GM23338 (cell line): Measurements from ENCODE around the gene STX8. TPM values are rescaled to one million over a fixed set of nuclear protein-coding genes. Genes with fewer than 3 reads are reported as not detected.

Experiments used
- ATAC-seq: fragments of 200-7000 bp; cut with Tn5 transposase; 3 replicates; pipeline ENCODE4 v1.9.1; 2020
- DNase-seq: peaks from one replicate; pipeline ENCODE4 v3.0.0-alpha.2; 2015; ENCODE audit warnings: low spot score
- H2AFZ ChIP-seq: fragments of 200-600 bp; sonication (generic); 2 replicates; pipeline ENCODE4 v1.8.0; 2016; ENCODE audit warnings: antibody characterized with exemption, mild to moderate bottlenecking, moderate library complexity
- H3F3A ChIP-seq: fragments of 200-600 bp; sonication (generic); replicated peaks from 2 replicates; pipeline ENCODE4 v1.8.0; 2017; ENCODE audit warnings: antibody characterized with exemption, mixed run types, low read depth
- H3K27ac ChIP-seq: fragments of 200-600 bp; sonication (generic); 2 replicates; pipeline ENCODE4 v1.6.1; 2016; ENCODE audit warnings: low read depth
- H3K27me3 ChIP-seq: fragments of 200-600 bp; sonication (generic); 2 replicates; pipeline ENCODE4 v1.8.0; 2016; ENCODE audit warnings: mild to moderate bottlenecking, mixed run types, moderate library complexity; ENCODE audit not compliant: insufficient read depth
- H3K36me3 ChIP-seq: fragments of 200-600 bp; sonication (generic); 2 replicates; pipeline ENCODE4 v1.8.0; 2016; ENCODE audit warnings: mild to moderate bottlenecking; ENCODE audit not compliant: insufficient read depth
- H3K4me1 ChIP-seq: fragments of 200-600 bp; sonication (generic); 2 replicates; pipeline ENCODE4 v1.8.0; 2016; ENCODE audit warnings: mild to moderate bottlenecking, moderate library complexity; ENCODE audit not compliant: insufficient read depth
- H3K4me2 ChIP-seq: fragments of 200-600 bp; sonication (generic); 2 replicates; pipeline ENCODE4 v1.7.1; 2017; ENCODE audit warnings: mixed run types
- H3K4me3 ChIP-seq: fragments of 200-600 bp; sonication (generic); 2 replicates; pipeline ENCODE4 v1.6.1; 2016; ENCODE audit warnings: mixed run types
- H3K79me2 ChIP-seq: fragments of 200-600 bp; sonication (generic); replicated peaks from 2 replicates; pipeline ENCODE4 v1.8.0; 2017; ENCODE audit warnings: mild to moderate bottlenecking; ENCODE audit not compliant: insufficient read depth
- H3K9me2 ChIP-seq: fragments of 200-600 bp; sonication (generic); 2 replicates; pipeline ENCODE4 v1.8.0; 2017; ENCODE audit not compliant: insufficient read depth
- H4K20me1 ChIP-seq: fragments of 200-600 bp; sonication (generic); replicated peaks from 2 replicates; pipeline ENCODE4 v1.8.0; 2017; ENCODE audit warnings: mild to moderate bottlenecking; ENCODE audit not compliant: insufficient read depth
- H3K27ac Mint-ChIP-seq: 2 replicates; pipeline ENCODE4 v1.8.0; 2020; ENCODE audit warnings: inconsistent platforms, mild to moderate bottlenecking, moderate library complexity, mixed read lengths
- H3K27me3 Mint-ChIP-seq: 3 replicates; pipeline ENCODE4 v1.8.0; 2022; ENCODE audit warnings: low read depth, mild to moderate bottlenecking, moderate library complexity, mixed read lengths, inconsistent platforms; ENCODE audit not compliant: insufficient read depth, poor library complexity
- H3K36me3 Mint-ChIP-seq: 3 replicates; pipeline ENCODE4 v1.8.0; 2021; ENCODE audit warnings: low read depth, mild to moderate bottlenecking, inconsistent platforms, moderate library complexity, mixed read lengths
- H3K4me1 Mint-ChIP-seq: 3 replicates; pipeline ENCODE4 v1.8.0; 2020; ENCODE audit warnings: mild to moderate bottlenecking, inconsistent platforms, mixed read lengths
- H3K4me3 Mint-ChIP-seq: 3 replicates; pipeline ENCODE4 v1.8.0; 2021; ENCODE audit warnings: moderate library complexity, mild to moderate bottlenecking, inconsistent platforms, mixed read lengths
- H3K9me3 Mint-ChIP-seq: 3 replicates; pipeline ENCODE4 v1.8.0; 2020; ENCODE audit warnings: moderate library complexity, mild to moderate bottlenecking, inconsistent platforms, mixed read lengths
- CREB1 ChIP-seq: fragments of 250-450 bp; sonication (Bioruptor Pico); IDR thresholded peaks from 2 replicates; pipeline ENCODE4 v1.5.0; 2020; ENCODE audit warnings: low read depth, mild to moderate bottlenecking, moderate library complexity
- CTCF ChIP-seq, 2 experiments: fragments of 200-600 bp in 1 of 2; sonication (generic) in 1 of 2; conservative IDR thresholded peaks; 2 replicates each; pipeline versions ENCODE4 v1.5.1 to v1.6.1; 2016 to 2017; ENCODE audit warnings: antibody characterized with exemption in 2 of 2, low read depth in 2 of 2, mild to moderate bottlenecking in 2 of 2, moderate library complexity in 1 of 2
- ETS1 ChIP-seq: IDR thresholded peaks from 2 replicates; pipeline ENCODE4 v1.6.1; 2016; ENCODE audit warnings: antibody characterized with exemption
- EZH2 ChIP-seq: fragments of 200-600 bp; sonication (generic); IDR thresholded peaks from one replicate; pipeline ENCODE4 v1.8.0; 2017; ENCODE audit warnings: antibody characterized with exemption, mild to moderate bottlenecking, low read depth; ENCODE audit not compliant: unreplicated experiment
- EZH2phosphoT487 ChIP-seq: fragments of 200-600 bp; sonication (generic); IDR thresholded peaks from one replicate; pipeline ENCODE4 v1.8.1; 2018; ENCODE audit warnings: antibody characterized with exemption; ENCODE audit not compliant: unreplicated experiment
- JUNB ChIP-seq: IDR thresholded peaks from one replicate; pipeline ENCODE4 v1.6.1; 2016; ENCODE audit warnings: antibody characterized with exemption; ENCODE audit not compliant: unreplicated experiment
- NANOG ChIP-seq: IDR thresholded peaks from 2 replicates; pipeline ENCODE4 v1.6.1; 2016; ENCODE audit warnings: antibody characterized with exemption, borderline replicate concordance
- POLR2AphosphoS5 ChIP-seq: IDR thresholded peaks from 2 replicates; pipeline ENCODE4 v1.6.1; 2016; ENCODE audit warnings: antibody characterized with exemption, low read depth
- REST ChIP-seq: IDR thresholded peaks from one replicate; pipeline ENCODE4 v1.6.1; 2018; ENCODE audit warnings: antibody characterized with exemption; ENCODE audit not compliant: unreplicated experiment
- STAT1 ChIP-seq: IDR thresholded peaks from one replicate; pipeline ENCODE4 v1.6.1; 2016; ENCODE audit warnings: antibody characterized with exemption; ENCODE audit not compliant: unreplicated experiment
- ZNF114 ChIP-seq: fragments of 250-450 bp; sonication (Bioruptor Pico); IDR thresholded peaks from 2 replicates; pipeline ENCODE4 v1.5.0; 2020; ENCODE audit warnings: mild to moderate bottlenecking, moderate library complexity
- ZNF331 ChIP-seq: fragments of 250-450 bp; sonication (Bioruptor Pico); IDR thresholded peaks from 2 replicates; pipeline ENCODE4 v1.5.0; 2020; ENCODE audit warnings: low read depth, mild to moderate bottlenecking, moderate library complexity
- ZNF462 ChIP-seq: fragments of 250-450 bp; sonication (Bioruptor Pico); IDR thresholded peaks from 2 replicates; pipeline ENCODE4 v1.5.0; 2020; ENCODE audit warnings: mild to moderate bottlenecking, moderate library complexity
- polyA plus RNA-seq: library from polyadenylated mRNA; unstranded; fragments of >200 nt; fragmentation: Nextera tagmentation; extraction: Ambion mirVana; gene quantifications from 2 replicates; pipeline ENCODE4 v1.2.1, GENCODE V29; 2016
- total RNA-seq: library from RNA; depleted of rRNA; stranded (reverse); fragments of >200 nt; shearing (Covaris generic); gene quantifications from 2 replicates; pipeline ENCODE4 v1.2.3, GENCODE V29; 2014

Gene STX8
- total and polyA plus RNA-seq, 2 experiments from 2014 or later, result 59.4 to 82.3 TPM

GRCh38 chr17:9468937-9469336 is 106.7 kb downstream of the STX8 start:
- Histone ChIP-seq H3K4me2 (no peak overlapping the region), H3K36me3 (no peaks in the 10 kb centered on the region; the same call in 1 of the 2 replicates), H3K27ac (no peak overlapping the region), H4K20me1 (no peaks in the 10 kb centered on the region), H3K4me1 (peaks cover 5% of the 10 kb centered on the region; the same call in 1 of the 2 replicates), H3F3A (no peaks in the 10 kb centered on the region), H3K79me2 (no peaks in the 10 kb centered on the region), H3K27me3 (no peaks in the 10 kb centered on the region), H3K4me3 (no peak overlapping the region), H3K9me2 (no peaks in the 10 kb centered on the region), H2AFZ (no peak overlapping the region)
- Mint-ChIP-seq H3K27me3 (peaks cover 1% of the 10 kb centered on the region), H3K4me1 (peaks cover 15% of the 10 kb centered on the region), H3K36me3 (no peaks in the 10 kb centered on the region; the same call in 2 of the 3 replicates), H3K27ac (no peak overlapping the region), H3K9me3 (no peaks in the 10 kb centered on the region), H3K4me3 (no peak overlapping the region)
- ATAC-seq (no peak), DNase-seq (no peak)
- TF ChIP-seq CREB1 (no peak), ZNF462 (CRISPR knock-in tag) (no peak), EZH2phosphoT487 (no peak), ETS1 (no peak), ZNF114 (CRISPR knock-in tag) (no peak), NANOG (no peak), EZH2 (no peak), POLR2AphosphoS5 (no peak), JUNB (no peak), CTCF (conservative IDR thresholded peaks at IDR 0.05; ENCODE audit: low read depth in 2 of 2) (no peak), REST (no peak), ZNF331 (CRISPR knock-in tag) (no peak), STAT1 (no peak)
